Measurements from ENCODE around the gene METTL6. TPM values are rescaled to one million over a fixed set of nuclear protein-coding genes. Genes with fewer than 3 reads are reported as not detected.

METTL6 gene
- total RNA-seq, 1 experiment from 2014 or later = 25.6 TPM

- H4K91ac ChIP-seq (ENCODE audit: insufficient read length, low read depth, low read length) = no peak overlapping the region
- no peaks in the 10 kb centered on the region for H3K23me2 ChIP-seq (ENCODE audit: insufficient read length, low read depth, low read length, poor library complexity, severe bottlenecking)
- no peak overlapping the region for H2BK5ac ChIP-seq (ENCODE audit: insufficient read length, low read length)
- no peak overlapping the region for H2BK15ac ChIP-seq (ENCODE audit: low read depth, low read length)
- no peak for DNase-seq
- no peaks in the 10 kb centered on the region for H3K27me3 Mint-ChIP-seq (ENCODE audit: low read depth)
- no peak overlapping the region for H3K4ac ChIP-seq (ENCODE audit: low read depth, low read length)
- H3K4me1 Mint-ChIP-seq = peaks cover 1 to 4% of the 10 kb centered on the region in 2 experiments; a peak in 1 of 4 replicates
- no peak overlapping the region for H3T11ph ChIP-seq (ENCODE audit: low read length)
- H2BK20ac ChIP-seq (ENCODE audit: low read depth, low read length, poor library complexity, severe bottlenecking) = no peak overlapping the region
- H3K9me3 Mint-ChIP-seq = no peaks in the 10 kb centered on the region
- no peaks in the 10 kb centered on the region for H3K79me1 ChIP-seq (ENCODE audit: insufficient read depth, low read depth, low read length, poor library complexity, severe bottlenecking)
- H3K27ac ChIP-seq (ENCODE audit: insufficient read length, low read depth, low read length) = no peak overlapping the region
- no peak overlapping the region for H2AFZ ChIP-seq (ENCODE audit: low read length)
- H4K20me1 ChIP-seq (ENCODE audit: control insufficient read depth, insufficient read depth, insufficient read length) = no peaks in the 10 kb centered on the region
- no peak overlapping the region for H3K23ac ChIP-seq (ENCODE audit: insufficient read length, low read depth, low read length)
- peaks cover 7 to 34% (median 23%) of the 10 kb centered on the region in 3 experiments; a peak in 6 of 7 replicates for H3K36me3 Mint-ChIP-seq (ENCODE audit: insufficient read depth in 1 of 3, low read depth in 3 of 3)
- H3K4me1 ChIP-seq (ENCODE audit: insufficient read depth, low read length) = no peaks in the 10 kb centered on the region
- H4K8ac ChIP-seq (replicated peaks; ENCODE audit: insufficient read length, low read depth, low read length) = no peak overlapping the region
- no peak for TF ChIP-seq CTCF (conservative IDR thresholded peaks at IDR 0.05)
- no peak overlapping the region for H2BK12ac ChIP-seq (ENCODE audit: insufficient read length, low read depth, low read length)
- no peak overlapping the region for H3K18ac ChIP-seq (ENCODE audit: insufficient read length, low read depth, low read length)
- no peak overlapping the region for H3K27ac Mint-ChIP-seq
- H4K5ac ChIP-seq (ENCODE audit: insufficient read length, low read depth, low read length) = no peak overlapping the region
- no peak overlapping the region for H3K14ac ChIP-seq (ENCODE audit: insufficient read depth, low read length)
- H2AK5ac ChIP-seq (ENCODE audit: insufficient read length, low read length) = no peak overlapping the region
- WGBS (ENCODE audit: extremely low coverage, insufficient read length, low lambda C conversion rate) = no CpG with 5 or more reads among the region's 4 CpGs
- no peaks in the 10 kb centered on the region for H3K27me3 ChIP-seq (ENCODE audit: insufficient read depth, low read length)
- no peak overlapping the region for H3K4me3 Mint-ChIP-seq
- H2BK120ac ChIP-seq (ENCODE audit: low read depth, low read length, poor library complexity, severe bottlenecking) = no peak overlapping the region
- H3K9ac ChIP-seq (ENCODE audit: extremely low read depth, insufficient read length, low read length) = no peak overlapping the region
- H3K56ac ChIP-seq (ENCODE audit: insufficient read length, low read depth, low read length) = no peak overlapping the region
- no peaks in the 10 kb centered on the region for H3K9me3 ChIP-seq (ENCODE audit: control insufficient read depth, low read depth, low read length)
- no peak overlapping the region for H3K4me2 ChIP-seq (ENCODE audit: insufficient read depth, insufficient read length, low read length)
- H3K79me2 ChIP-seq (ENCODE audit: insufficient read depth, low read length) = no peaks in the 10 kb centered on the region
These were observed 16.6 kb upstream of the METTL6 start for GRCh38 chr3:15443826-15444524.
